GM10266 (cell line): ENCODE data around the gene STK33.
A peak's percentile ranks its signal among the peaks of the same experiment; 100 is the strongest.

Source experiments
- DNase-seq: peaks from one replicate; pipeline ENCODE4 v3.0.0; 2012; ENCODE audit errors: extremely low spot score
- TF ChIP-seq, protein P1 (sequence below): IDR thresholded peaks from 2 replicates; pipeline ENCODE4 v1.5.1; 2012; ENCODE audit warnings: mild to moderate bottlenecking, low read depth; ENCODE audit not compliant: control insufficient read depth, insufficient read depth; ENCODE audit errors: missing control alignments

The STK33 gene

DNA sequence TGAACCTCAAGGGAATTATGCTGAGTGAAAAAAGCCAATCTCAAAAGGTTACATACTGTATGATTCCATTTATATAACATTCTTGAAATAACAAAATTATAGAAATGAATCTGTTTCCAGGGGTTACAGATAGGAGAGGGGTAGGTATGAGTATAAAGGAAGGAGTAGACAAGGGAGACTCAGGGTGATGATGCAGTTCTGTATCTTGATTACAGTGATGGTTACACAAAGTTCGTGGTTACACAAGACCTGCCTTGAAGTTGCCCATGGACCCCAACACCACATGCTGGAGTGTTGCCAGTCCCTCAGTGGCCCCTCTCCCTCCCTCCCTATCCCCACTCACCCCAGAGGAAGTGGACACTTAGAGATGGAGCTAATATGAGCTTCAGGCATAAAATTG is 20.3 kb downstream of the STK33 start:
- TF ChIP-seq, protein P1, sequence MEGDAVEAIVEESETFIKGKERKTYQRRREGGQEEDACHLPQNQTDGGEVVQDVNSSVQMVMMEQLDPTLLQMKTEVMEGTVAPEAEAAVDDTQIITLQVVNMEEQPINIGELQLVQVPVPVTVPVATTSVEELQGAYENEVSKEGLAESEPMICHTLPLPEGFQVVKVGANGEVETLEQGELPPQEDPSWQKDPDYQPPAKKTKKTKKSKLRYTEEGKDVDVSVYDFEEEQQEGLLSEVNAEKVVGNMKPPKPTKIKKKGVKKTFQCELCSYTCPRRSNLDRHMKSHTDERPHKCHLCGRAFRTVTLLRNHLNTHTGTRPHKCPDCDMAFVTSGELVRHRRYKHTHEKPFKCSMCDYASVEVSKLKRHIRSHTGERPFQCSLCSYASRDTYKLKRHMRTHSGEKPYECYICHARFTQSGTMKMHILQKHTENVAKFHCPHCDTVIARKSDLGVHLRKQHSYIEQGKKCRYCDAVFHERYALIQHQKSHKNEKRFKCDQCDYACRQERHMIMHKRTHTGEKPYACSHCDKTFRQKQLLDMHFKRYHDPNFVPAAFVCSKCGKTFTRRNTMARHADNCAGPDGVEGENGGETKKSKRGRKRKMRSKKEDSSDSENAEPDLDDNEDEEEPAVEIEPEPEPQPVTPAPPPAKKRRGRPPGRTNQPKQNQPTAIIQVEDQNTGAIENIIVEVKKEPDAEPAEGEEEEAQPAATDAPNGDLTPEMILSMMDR: no peak
- no peak for DNase-seq

DNA sequence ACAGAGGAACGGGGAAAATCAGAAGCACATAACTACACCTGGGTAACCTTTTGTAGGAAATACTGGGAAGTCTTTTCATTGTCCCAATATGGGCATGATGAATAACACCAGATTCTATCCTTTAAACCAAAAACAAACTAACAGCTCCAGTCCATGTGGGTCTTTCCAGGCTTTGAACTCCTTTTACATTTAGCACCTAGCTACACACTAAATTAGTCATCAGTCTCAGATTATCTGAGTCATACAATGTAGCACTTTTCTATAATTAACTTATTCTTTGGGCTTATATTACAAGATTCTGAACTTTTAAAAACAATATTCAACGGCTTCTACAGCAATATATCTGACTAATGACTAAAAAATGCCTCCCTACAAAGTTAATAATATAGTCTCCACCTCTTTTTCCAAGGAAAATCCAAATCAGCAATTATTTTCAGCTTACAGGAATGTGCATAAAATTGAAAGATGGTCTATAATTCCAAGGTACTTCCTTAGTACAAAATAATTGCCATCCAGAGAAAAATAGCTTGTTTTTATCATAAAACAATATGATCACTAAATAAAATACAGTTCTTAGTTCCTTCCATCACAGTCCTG is 26.3 kb downstream of the STK33 start:
- TF ChIP-seq, protein P1: no peak
- peak; percentile 25 for DNase-seq

DNA sequence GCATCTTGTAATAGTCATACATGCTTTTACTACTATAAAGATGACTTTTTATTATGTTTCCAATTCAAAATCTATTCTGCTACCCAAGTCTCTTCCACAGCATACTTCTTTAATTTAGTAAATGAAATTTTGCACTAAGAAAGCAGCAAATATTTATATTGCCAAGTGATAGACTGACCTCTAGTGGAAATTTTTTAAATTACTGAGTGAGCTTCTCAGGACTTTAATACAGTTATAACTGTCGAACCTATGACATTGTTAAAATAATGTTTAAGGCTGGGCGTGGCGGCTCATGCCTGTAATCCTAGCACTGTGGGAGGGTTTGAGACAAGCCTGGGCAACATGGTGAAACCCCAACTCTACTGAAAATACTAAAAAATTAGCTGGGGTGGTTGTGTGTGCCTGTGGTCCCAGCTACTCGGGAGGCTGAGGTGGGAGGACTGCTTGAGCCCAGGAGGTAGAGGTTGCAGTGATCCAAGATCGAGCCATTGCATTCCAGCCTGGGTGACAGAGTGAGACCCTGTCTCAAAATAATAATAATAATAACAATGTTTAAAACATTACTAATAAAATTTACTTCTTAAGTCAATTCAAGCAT is 27.3 kb downstream of the STK33 start:
- DNase-seq: peak; percentile 32
- TF ChIP-seq, protein P1: peak; percentile 53

DNA sequence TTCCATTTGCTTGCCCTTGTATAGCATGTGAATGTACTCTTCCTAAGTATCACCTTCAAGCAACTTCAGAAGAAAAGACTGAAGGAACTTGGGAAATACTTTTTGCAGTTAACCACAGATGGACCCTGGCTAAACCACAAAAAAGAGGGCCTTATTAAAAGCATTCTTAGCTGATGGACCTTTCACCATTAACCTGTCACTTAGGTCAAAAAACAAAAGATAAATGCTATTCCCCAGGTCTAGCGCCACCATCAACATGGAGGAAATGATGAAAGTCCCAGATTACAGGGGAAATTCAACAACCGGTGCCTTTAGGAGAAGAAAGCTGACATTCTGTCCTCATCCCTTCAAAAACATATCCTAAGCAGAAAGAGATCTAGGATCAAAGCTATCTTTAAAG is 29.5 kb downstream of the STK33 start:
- DNase-seq: no peak

DNA sequence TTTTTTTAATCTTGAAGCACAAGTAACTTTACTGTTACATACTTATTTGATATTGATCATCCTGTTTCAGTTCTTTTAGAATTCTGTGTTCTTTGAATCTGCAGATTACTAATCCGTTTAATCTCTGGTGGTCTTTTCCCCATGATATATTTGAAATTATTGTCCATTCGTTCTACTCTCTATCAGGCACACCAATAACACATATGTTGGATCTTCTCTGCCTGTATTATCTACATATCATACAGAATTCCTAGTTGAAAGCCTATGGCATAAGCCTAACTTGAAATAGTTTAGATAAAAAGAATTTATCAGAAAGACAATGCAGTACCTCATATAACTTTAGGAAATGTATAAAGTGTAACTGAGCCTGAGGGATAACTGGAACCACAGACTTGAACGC is 32.6 kb downstream of the STK33 start:
- no peak for DNase-seq
- TF ChIP-seq, protein P1: no peak

More for the DNA sequence above, 29.5 kb downstream of the STK33 start:
- TF ChIP-seq, protein P1: no peak

DNA sequence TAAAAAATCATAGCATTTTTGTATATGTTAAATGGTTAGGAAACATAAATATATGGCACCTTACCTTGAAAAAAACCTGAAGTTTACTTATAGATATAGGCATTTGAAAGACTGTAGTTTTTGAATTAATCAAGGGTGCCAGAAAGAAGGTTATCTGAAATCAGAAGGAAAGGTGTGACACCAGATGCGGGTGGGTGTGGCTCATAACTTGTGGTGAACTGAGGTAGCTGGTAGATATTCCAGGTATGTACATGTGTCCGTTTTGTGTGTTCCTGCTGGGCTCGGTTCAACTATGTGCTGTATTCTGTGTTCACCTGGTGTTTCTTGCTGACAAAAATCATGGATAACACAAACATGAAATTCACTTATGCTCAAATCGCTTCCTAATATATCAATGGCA is 35.6 kb downstream of the STK33 start:
- no peak for DNase-seq
- TF ChIP-seq, protein P1: no peak

DNA sequence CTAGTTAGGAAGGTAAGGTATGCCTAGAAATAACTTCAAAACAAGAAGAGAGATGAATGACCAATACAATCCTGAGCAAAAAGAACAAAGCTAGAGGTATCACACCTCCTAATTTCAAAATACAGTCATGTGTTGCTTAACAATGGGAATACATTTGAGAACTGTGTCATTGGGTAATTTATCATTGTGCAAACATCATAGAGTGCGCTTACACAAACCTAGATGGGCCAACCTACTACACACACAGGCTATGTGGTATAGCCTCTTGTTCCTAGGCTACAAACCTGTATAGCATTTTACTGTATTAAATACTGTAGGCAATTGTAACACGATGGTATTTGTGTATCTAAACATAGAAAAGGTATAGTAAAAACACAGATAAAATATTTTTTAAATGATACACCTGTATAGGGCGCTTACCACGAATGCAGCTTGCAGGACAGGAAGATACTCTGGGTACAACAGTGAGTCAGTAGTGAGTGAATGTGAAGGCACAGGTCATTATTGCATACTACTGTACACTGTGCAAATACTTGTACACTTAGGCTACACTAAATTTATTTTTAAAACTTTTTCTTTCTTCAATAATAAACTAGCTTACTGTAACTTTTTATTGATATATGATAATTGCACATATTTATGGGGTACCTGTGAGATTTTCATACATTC is 48.2 kb downstream of the STK33 start:
- TF ChIP-seq, protein P1: no peak
- no peak for DNase-seq
